Adrenal gland (tissue), 5 donors: Measurements from ENCODE around the gene ZFHX2.

Experiments
- CTCF ChIP-seq, 6 experiments: fragments of 450-650 bp in 4 of 6; fragments of 200-600 bp in 2 of 6; sonication (generic) in 1 of 6; IDR thresholded peaks; 1 replicate in 5 of 6; 2 replicates in 1 of 6; pipeline versions ENCODE4 v1.5.1 to v1.8.0; 2016 to 2021; ENCODE audit warnings: antibody characterized with exemption in 6 of 6, mild to moderate bottlenecking in 2 of 6, moderate library complexity in 1 of 6
- POLR2A ChIP-seq, 2 donors: fragments of 450-650 bp; IDR thresholded peaks; one replicate each; pipeline ENCODE4 v1.6.1; 2017; ENCODE audit warnings: antibody characterized with exemption in 2 of 2, mild to moderate bottlenecking in 2 of 2, moderate library complexity in 1 of 2
- donor health status: DM: no; HTN: no; CAD: no.

- TF ChIP-seq CTCF (IDR thresholded peaks at IDR 0.05) = no peak
- no peak for TF ChIP-seq POLR2A (IDR thresholded peaks at IDR 0.05)
Measured at GRCh38 chr14:23482823-23483148, 68.8 kb downstream of the ZFHX2 start.
